ENCODE results near the gene PDE3B. TPM values are rescaled to one million over a fixed set of nuclear protein-coding genes. Genes with fewer than 3 reads are reported as not detected.

Gene PDE3B
- total RNA-seq, 1 donor from 2014 or later = 62.8 TPM

GRCh38 chr11:14818779-14819178 lies 175.2 kb downstream of the PDE3B start:
- no peak overlapping the region for H3K4me3 Mint-ChIP-seq
- no peak for DNase-seq (ENCODE audit: low spot score)
- intact Hi-C loops (cut with micrococcal nuclease) = no loop called here
- H3K4me1 Mint-ChIP-seq (ENCODE audit: low read depth) = peaks cover 8% of the 10 kb centered on the region
- H3K27ac Mint-ChIP-seq = no peak overlapping the region
- no peaks in the 10 kb centered on the region for H3K27me3 Mint-ChIP-seq (ENCODE audit: insufficient read depth)
- H3K36me3 Mint-ChIP-seq (ENCODE audit: low read depth) = peaks cover 57% of the 10 kb centered on the region
- H3K9me3 Mint-ChIP-seq = peaks cover 6% of the 10 kb centered on the region

DNA sequence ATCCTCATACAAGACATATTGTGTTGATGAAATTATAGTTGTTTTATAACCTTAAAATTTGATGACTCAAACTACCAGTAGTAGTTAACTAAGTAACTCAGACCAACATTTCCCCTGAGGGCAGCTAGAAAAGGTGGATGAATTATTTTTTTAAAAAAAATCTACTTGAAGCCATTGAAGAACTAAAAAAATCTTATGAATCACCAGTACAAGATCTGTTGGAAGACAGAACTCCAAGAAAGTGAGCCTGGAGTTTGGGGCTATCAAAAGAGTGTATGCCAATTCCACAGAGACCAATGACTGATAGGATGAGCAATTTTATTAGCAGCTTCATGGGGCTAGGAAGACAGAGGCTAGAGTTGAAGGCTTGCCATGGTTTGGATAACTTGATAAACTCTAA lies 176.0 kb downstream of the PDE3B start:
- Mint-ChIP-seq H3K4me3 (no peak overlapping the region), H3K9me3 (peaks cover 14% of the 10 kb centered on the region), H3K27ac (no peak overlapping the region), H3K4me1 (ENCODE audit: low read depth) (peaks cover 8% of the 10 kb centered on the region), H3K27me3 (ENCODE audit: insufficient read depth) (no peaks in the 10 kb centered on the region), H3K36me3 (ENCODE audit: low read depth) (peaks cover 66% of the 10 kb centered on the region)
- intact Hi-C loops (cut with micrococcal nuclease) = no loop called here
- no peak for DNase-seq (ENCODE audit: low spot score)

DNA sequence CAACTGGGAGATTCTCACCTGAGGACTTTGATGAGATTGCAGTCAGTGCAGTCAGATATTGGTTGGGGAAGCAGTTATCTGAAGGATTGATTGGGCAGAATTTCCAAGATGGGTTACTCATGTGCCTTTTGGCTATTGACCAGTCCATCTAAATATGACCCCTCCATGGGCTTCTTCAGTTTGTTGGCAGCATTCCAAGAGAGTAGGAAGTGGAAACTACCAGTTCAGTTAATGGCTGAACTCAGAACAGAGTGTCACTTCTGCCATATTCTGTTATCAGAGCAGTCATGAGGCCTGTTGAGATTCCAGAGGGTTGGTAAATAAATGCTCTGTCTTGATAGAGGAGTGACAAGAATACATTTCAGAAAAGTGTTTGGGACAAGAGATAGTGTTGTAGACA lies 177.4 kb downstream of the PDE3B start:
- no peak for DNase-seq (ENCODE audit: low spot score)
- peaks cover 70% of the 10 kb centered on the region for H3K36me3 Mint-ChIP-seq (ENCODE audit: low read depth)
- H3K27me3 Mint-ChIP-seq (ENCODE audit: insufficient read depth) = no peaks in the 10 kb centered on the region
- intact Hi-C loops (cut with micrococcal nuclease) = no loop called here
- H3K9me3 Mint-ChIP-seq = peaks cover 29% of the 10 kb centered on the region
- no peak overlapping the region for H3K27ac Mint-ChIP-seq
- peaks cover 3% of the 10 kb centered on the region for H3K4me1 Mint-ChIP-seq (ENCODE audit: low read depth)
- no peak overlapping the region for H3K4me3 Mint-ChIP-seq

DNA sequence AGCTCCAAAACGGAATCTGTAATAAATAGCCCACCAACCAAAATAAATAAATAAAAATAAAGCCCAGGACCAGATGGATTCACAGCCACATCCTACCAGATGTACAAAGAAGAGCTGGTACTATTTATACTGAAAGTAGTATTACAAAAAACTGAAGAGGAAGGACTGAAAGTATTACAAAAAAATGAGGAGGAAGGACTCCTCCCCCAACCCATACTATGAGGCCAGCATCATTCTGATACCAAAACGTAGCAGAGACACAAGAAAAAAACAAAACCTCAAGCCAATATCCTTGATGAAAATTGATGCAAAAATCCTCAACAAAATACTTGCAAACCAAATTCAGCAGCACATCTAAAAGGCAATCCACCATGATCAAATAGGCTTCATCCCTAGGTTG lies 183.0 kb downstream of the PDE3B start:
- H3K36me3 Mint-ChIP-seq (ENCODE audit: low read depth) = peaks cover 68% of the 10 kb centered on the region
- peaks cover 12% of the 10 kb centered on the region for H3K4me1 Mint-ChIP-seq (ENCODE audit: low read depth)
- intact Hi-C loops (cut with micrococcal nuclease) = loop anchor here (5.0 kb wide), 1 partner anchor 44 kb away; no protein-coding TSS in a partner anchor
- H3K9me3 Mint-ChIP-seq = peaks cover 55% of the 10 kb centered on the region
- H3K4me3 Mint-ChIP-seq = no peak overlapping the region
- DNase-seq (ENCODE audit: low spot score) = no peak
- H3K27me3 Mint-ChIP-seq (ENCODE audit: insufficient read depth) = no peaks in the 10 kb centered on the region
- peak overlapping the region; percentile 24 for H3K27ac Mint-ChIP-seq

GRCh38 chr11:14835496-14836492 lies 192.2 kb downstream of the PDE3B start:
- peaks cover 46% of the 10 kb centered on the region for H3K36me3 Mint-ChIP-seq (ENCODE audit: low read depth)
- no peak overlapping the region for H3K4me3 Mint-ChIP-seq
- intact Hi-C loops (cut with micrococcal nuclease) = no loop called here
- no peak for DNase-seq (ENCODE audit: low spot score)
- no peak overlapping the region for H3K27ac Mint-ChIP-seq
- no peaks in the 10 kb centered on the region for H3K4me1 Mint-ChIP-seq (ENCODE audit: low read depth)
- H3K27me3 Mint-ChIP-seq (ENCODE audit: insufficient read depth) = no peaks in the 10 kb centered on the region
- H3K9me3 Mint-ChIP-seq = peaks cover 3% of the 10 kb centered on the region

- Mint-ChIP-seq H3K36me3 (ENCODE audit: low read depth) (peaks cover 69% of the 10 kb centered on the region), H3K9me3 (peaks cover 9% of the 10 kb centered on the region), H3K4me1 (ENCODE audit: low read depth) (no peaks in the 10 kb centered on the region), H3K27ac (no peak overlapping the region), H3K27me3 (ENCODE audit: insufficient read depth) (no peaks in the 10 kb centered on the region), H3K4me3 (no peak overlapping the region)
- intact Hi-C loops (cut with micrococcal nuclease) = no loop called here
- no peak for DNase-seq (ENCODE audit: low spot score)
Measured at GRCh38 chr11:14842002-14842401, 198.4 kb downstream of the PDE3B start.

DNA sequence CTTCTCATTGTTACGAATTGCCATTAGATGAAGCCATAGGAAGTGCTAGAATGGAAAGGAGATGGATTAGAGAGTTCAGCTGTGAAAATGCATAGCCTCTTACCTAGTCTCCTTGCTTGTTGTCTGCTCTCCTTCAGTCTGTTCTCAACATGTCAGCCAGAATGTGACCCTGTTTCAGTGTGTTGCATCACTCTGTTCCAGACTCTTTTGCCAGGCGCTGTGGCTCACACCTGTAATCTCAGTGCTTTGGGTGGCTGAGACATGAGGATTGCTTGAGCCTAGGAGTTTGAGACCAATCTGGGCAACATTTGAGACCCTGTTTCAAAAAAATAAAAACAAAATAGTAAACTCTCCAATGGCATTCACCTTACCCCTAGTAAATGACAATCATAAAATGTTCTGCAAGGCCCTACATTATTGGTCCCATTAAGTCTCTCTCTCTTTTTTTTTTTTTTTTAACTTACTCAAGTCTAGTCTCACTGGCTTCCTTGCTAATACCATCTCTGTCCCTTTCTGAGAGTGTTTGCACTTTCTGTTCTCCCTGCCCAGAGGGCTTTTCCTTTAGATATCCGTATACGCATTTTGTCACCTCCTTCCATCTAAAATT lies 209.1 kb downstream of the PDE3B start:
- intact Hi-C loops (cut with micrococcal nuclease) = no loop called here
- H3K4me1 Mint-ChIP-seq (ENCODE audit: low read depth) = peaks cover 21% of the 10 kb centered on the region
- H3K9me3 Mint-ChIP-seq = peaks cover 23% of the 10 kb centered on the region
- H3K27ac Mint-ChIP-seq = peak overlapping the region; percentile 58
- peaks cover 63% of the 10 kb centered on the region for H3K36me3 Mint-ChIP-seq (ENCODE audit: low read depth)
- H3K4me3 Mint-ChIP-seq = no peak overlapping the region
- no peaks in the 10 kb centered on the region for H3K27me3 Mint-ChIP-seq (ENCODE audit: insufficient read depth)
- no peak for DNase-seq (ENCODE audit: low spot score)

DNA sequence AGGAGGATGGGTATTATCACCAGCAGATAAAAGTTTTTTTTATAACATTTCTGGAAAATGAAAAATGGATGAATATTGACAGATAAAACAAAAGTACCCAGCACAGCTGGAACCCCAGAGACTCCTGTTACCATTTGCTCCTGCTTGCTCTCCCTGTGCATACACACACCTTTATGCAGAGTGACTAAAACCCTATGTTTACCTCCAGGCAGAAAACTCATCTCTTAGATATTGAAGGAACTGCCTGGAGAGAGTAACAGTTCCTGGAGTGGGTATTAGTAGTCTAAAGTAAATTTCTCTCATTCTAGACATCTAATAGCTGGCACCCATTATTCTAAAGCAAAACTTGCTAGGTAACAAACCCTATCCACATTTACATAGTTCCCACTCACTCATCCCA lies 210.5 kb downstream of the PDE3B start:
- H3K36me3 Mint-ChIP-seq (ENCODE audit: low read depth) = peaks cover 64% of the 10 kb centered on the region
- H3K4me3 Mint-ChIP-seq = no peak overlapping the region
- H3K27me3 Mint-ChIP-seq (ENCODE audit: insufficient read depth) = no peaks in the 10 kb centered on the region
- intact Hi-C loops (cut with micrococcal nuclease) = no loop called here
- no peak overlapping the region for H3K27ac Mint-ChIP-seq
- H3K9me3 Mint-ChIP-seq = peaks cover 23% of the 10 kb centered on the region
- peaks cover 22% of the 10 kb centered on the region for H3K4me1 Mint-ChIP-seq (ENCODE audit: low read depth)
- no peak for DNase-seq (ENCODE audit: low spot score)

- no peak overlapping the region for H3K4me3 Mint-ChIP-seq
- peaks cover 65% of the 10 kb centered on the region for H3K36me3 Mint-ChIP-seq (ENCODE audit: low read depth)
- H3K9me3 Mint-ChIP-seq = peaks cover 22% of the 10 kb centered on the region
- H3K27me3 Mint-ChIP-seq (ENCODE audit: insufficient read depth) = no peaks in the 10 kb centered on the region
- H3K27ac Mint-ChIP-seq = no peak overlapping the region
- intact Hi-C loops (cut with micrococcal nuclease) = no loop called here
- no peak for DNase-seq (ENCODE audit: low spot score)
- H3K4me1 Mint-ChIP-seq (ENCODE audit: low read depth) = peaks cover 21% of the 10 kb centered on the region
Measured at GRCh38 chr11:14855890-14856289, 212.3 kb downstream of the PDE3B start.

- H3K9me3 Mint-ChIP-seq = peaks cover 19% of the 10 kb centered on the region
- peaks cover 10% of the 10 kb centered on the region for H3K4me1 Mint-ChIP-seq (ENCODE audit: low read depth)
- no peak overlapping the region for H3K27ac Mint-ChIP-seq
- no peaks in the 10 kb centered on the region for H3K27me3 Mint-ChIP-seq (ENCODE audit: insufficient read depth)
- no peak for DNase-seq (ENCODE audit: low spot score)
- H3K36me3 Mint-ChIP-seq (ENCODE audit: low read depth) = peaks cover 69% of the 10 kb centered on the region
- intact Hi-C loops (cut with micrococcal nuclease) = loop anchor here (2.0 kb wide), 1 partner anchor 17 kb away; no protein-coding TSS in a partner anchor
- no peak overlapping the region for H3K4me3 Mint-ChIP-seq
Measured at GRCh38 chr11:14857621-14858020, 214.0 kb downstream of the PDE3B start.

- no peak for DNase-seq (ENCODE audit: low spot score)
- intact Hi-C loops (cut with micrococcal nuclease) = loop anchor here (2.0 kb wide), 1 partner anchor 16 kb away; no protein-coding TSS in a partner anchor
- Mint-ChIP-seq H3K9me3 (peaks cover 25% of the 10 kb centered on the region), H3K4me3 (no peak overlapping the region), H3K36me3 (ENCODE audit: low read depth) (peaks cover 66% of the 10 kb centered on the region), H3K4me1 (ENCODE audit: low read depth) (peaks cover 10% of the 10 kb centered on the region), H3K27ac (no peak overlapping the region), H3K27me3 (ENCODE audit: insufficient read depth) (no peaks in the 10 kb centered on the region)
Measured at GRCh38 chr11:14858404-14858803, 214.8 kb downstream of the PDE3B start.

GRCh38 chr11:14860511-14860910 lies 216.9 kb downstream of the PDE3B start:
- Mint-ChIP-seq H3K9me3 (peaks cover 26% of the 10 kb centered on the region), H3K4me3 (no peak overlapping the region), H3K4me1 (ENCODE audit: low read depth) (peaks cover 10% of the 10 kb centered on the region), H3K36me3 (ENCODE audit: low read depth) (peaks cover 66% of the 10 kb centered on the region), H3K27ac (no peak overlapping the region), H3K27me3 (ENCODE audit: insufficient read depth) (no peaks in the 10 kb centered on the region)
- intact Hi-C loops (cut with micrococcal nuclease) = no loop called here
- no peak for DNase-seq (ENCODE audit: low spot score)

GRCh38 chr11:14861680-14862079 lies 218.1 kb downstream of the PDE3B start:
- Mint-ChIP-seq H3K27ac (no peak overlapping the region), H3K9me3 (peaks cover 19% of the 10 kb centered on the region), H3K36me3 (ENCODE audit: low read depth) (peaks cover 61% of the 10 kb centered on the region), H3K4me1 (ENCODE audit: low read depth) (peaks cover 10% of the 10 kb centered on the region), H3K27me3 (ENCODE audit: insufficient read depth) (no peaks in the 10 kb centered on the region), H3K4me3 (no peak overlapping the region)
- intact Hi-C loops (cut with micrococcal nuclease) = no loop called here
- DNase-seq (ENCODE audit: low spot score) = no peak
